HL-60 (cell line): ENCODE data around the gene BTBD10.

Source experiments
- DNase-seq, 2 experiments: peaks; one replicate each; pipeline ENCODE4 v3.0.0-alpha.2; 2010 to 2020; ENCODE audit warnings: low read depth in 1 of 2, low spot score in 1 of 2
- H3K27ac ChIP-seq: fragments of 250-450 bp; sonication (Bioruptor Pico); replicated peaks from 2 replicates; pipeline ENCODE4 v1.5.1; 2020; ENCODE audit warnings: mild to moderate bottlenecking, moderate library complexity
- H3K27me3 ChIP-seq: fragments of 250-450 bp; sonication (Bioruptor Pico); 2 replicates; pipeline ENCODE4 v1.5.1; 2021; ENCODE audit warnings: mild to moderate bottlenecking, moderate library complexity; ENCODE audit not compliant: insufficient read depth, poor library complexity, severe bottlenecking
- H3K4me3 ChIP-seq: replicated peaks from 2 replicates; pipeline ENCODE4 v1.5.1; 2011; ENCODE audit warnings: mild to moderate bottlenecking, control low read depth, low read length; ENCODE audit not compliant: insufficient read depth
- CTCF ChIP-seq: IDR thresholded peaks from one replicate; pipeline ENCODE4 v1.5.1; 2011; ENCODE audit warnings: low read length, control low read depth, inconsistent platforms; ENCODE audit not compliant: insufficient read depth
- GABPA ChIP-seq: IDR thresholded peaks from 2 replicates; pipeline ENCODE4 v1.6.1; 2012; ENCODE audit warnings: low read depth
- POLR2AphosphoS5 ChIP-seq: IDR thresholded peaks from 2 replicates; pipeline ENCODE4 v1.6.1; 2012; ENCODE audit warnings: low read depth
- SPI1 ChIP-seq: IDR thresholded peaks from 2 replicates; pipeline ENCODE4 v1.6.1; 2012; ENCODE audit warnings: low read depth, mild to moderate bottlenecking, borderline replicate concordance
- TF ChIP-seq, protein P1 (sequence below): IDR thresholded peaks from 2 replicates; pipeline ENCODE4 v1.6.1; 2012; ENCODE audit warnings: low read depth; ENCODE audit not compliant: insufficient replicate concordance

Gene BTBD10

DNA sequence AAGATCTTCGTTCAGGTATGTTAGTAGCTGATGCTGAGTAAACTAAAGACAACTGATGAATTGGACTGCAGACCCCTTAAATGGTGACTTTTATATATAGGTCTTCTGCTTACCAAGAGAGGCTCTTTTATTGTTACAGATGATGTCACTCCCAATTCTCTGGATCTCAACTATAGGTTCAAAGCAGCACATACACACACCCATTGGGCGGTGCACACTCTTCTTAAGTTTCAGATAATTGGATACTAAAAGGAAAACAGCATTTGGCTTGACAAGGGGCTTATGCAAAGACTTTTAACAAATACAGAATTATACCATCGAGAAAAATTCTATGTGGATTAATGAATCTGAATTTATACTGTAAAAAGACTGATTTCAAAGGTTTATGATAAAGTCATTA is 32.9 kb upstream of the BTBD10 start, which contains the start of gene PTH:
Gene PTH, minus strand, starts transcription at position 69 of the 400 bp plus-strand sequence. CDS start 3,142 bp downstream, outside the sequence.
- Histone ChIP-seq H3K27me3 (no peaks in the 10 kb centered on the region), H3K27ac (no peak within 1 kb of the TSS), H3K4me3 (no peak within 1 kb of the TSS)
- no peak for DNase-seq
- TF ChIP-seq SPI1 = no peak
- TF ChIP-seq CTCF = no peak
- TF ChIP-seq, protein P1, sequence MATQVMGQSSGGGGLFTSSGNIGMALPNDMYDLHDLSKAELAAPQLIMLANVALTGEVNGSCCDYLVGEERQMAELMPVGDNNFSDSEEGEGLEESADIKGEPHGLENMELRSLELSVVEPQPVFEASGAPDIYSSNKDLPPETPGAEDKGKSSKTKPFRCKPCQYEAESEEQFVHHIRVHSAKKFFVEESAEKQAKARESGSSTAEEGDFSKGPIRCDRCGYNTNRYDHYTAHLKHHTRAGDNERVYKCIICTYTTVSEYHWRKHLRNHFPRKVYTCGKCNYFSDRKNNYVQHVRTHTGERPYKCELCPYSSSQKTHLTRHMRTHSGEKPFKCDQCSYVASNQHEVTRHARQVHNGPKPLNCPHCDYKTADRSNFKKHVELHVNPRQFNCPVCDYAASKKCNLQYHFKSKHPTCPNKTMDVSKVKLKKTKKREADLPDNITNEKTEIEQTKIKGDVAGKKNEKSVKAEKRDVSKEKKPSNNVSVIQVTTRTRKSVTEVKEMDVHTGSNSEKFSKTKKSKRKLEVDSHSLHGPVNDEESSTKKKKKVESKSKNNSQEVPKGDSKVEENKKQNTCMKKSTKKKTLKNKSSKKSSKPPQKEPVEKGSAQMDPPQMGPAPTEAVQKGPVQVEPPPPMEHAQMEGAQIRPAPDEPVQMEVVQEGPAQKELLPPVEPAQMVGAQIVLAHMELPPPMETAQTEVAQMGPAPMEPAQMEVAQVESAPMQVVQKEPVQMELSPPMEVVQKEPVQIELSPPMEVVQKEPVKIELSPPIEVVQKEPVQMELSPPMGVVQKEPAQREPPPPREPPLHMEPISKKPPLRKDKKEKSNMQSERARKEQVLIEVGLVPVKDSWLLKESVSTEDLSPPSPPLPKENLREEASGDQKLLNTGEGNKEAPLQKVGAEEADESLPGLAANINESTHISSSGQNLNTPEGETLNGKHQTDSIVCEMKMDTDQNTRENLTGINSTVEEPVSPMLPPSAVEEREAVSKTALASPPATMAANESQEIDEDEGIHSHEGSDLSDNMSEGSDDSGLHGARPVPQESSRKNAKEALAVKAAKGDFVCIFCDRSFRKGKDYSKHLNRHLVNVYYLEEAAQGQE = no peak
- TF ChIP-seq POLR2AphosphoS5 = no peak
- no peak for TF ChIP-seq GABPA

- DNase-seq = no peak
- Histone ChIP-seq H3K4me3 (no peak overlapping the region), H3K27ac (no peak overlapping the region), H3K27me3 (no peaks in the 10 kb centered on the region)
- TF ChIP-seq, protein P1 = no peak
- TF ChIP-seq GABPA (no peak), CTCF (no peak), SPI1 (no peak), POLR2AphosphoS5 (no peak)
Observed at GRCh38 chr11:13494051-13494450, 31.0 kb upstream of the BTBD10 start.

DNA sequence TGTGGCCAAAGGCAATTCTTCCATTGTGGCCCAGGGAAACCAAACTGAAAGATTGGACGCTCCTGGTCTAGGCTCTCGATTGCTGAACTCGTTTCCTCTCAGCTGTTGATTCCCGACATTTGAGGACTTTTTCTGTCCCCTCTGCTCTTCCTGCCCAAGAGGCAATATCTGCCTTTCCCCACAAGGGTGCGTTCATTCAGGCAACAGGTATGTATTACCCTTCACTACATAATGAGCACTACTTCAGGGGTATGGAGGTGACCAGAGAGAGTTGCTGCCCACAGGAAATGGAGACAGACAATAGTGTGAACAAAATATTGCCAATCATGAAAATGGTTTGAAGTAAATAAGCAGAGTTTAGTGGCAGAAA is 24.6 kb upstream of the BTBD10 start:
- DNase-seq = peak in 1 of 2 experiments; percentile 50
- Histone ChIP-seq H3K4me3 (peak overlapping the region; percentile 19), H3K27ac (no peak overlapping the region), H3K27me3 (no peaks in the 10 kb centered on the region)
- TF ChIP-seq POLR2AphosphoS5 = no peak
- peak; percentile 47 for TF ChIP-seq CTCF

DNA sequence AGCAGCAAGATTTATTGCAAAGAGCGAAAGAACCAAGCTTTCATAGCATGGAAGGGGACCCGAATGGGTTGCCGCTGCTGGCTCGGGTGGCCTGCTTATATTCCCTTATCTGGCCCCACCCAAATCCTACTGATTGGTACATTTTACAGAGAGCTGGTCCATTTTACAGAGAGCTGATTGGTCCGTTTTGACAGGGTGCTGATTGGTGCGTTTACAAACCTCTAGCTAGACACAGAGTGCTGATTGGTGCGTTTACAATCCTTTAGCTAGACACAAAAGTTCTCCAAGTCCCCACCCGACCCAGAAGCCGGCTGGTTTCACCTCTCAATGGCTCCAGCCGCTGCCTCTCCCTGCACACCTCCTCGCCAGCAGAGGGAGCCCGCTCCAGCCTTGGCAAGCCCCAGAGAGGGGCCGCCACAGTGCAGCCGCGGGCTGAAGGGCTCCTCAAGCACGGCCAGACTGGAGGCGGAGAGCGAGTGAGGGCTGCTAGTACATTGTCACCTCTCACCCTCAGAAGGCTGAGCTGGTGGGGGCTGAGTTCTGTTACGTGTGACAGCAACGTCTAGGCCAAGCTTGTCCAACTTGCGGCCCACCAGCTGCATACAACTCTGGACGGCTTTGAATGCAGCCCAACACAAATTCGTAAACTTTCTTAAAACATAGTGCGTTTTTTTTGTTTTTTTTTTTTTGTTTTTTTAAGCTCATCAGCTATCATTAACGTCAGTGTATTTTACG is 24.1 kb upstream of the BTBD10 start:
- H3K27ac ChIP-seq = no peak overlapping the region
- no peaks in the 10 kb centered on the region for H3K27me3 ChIP-seq
- peak in 1 of 2 experiments; percentile 69 for DNase-seq
- H3K4me3 ChIP-seq = peak overlapping the region; percentile 19
- TF ChIP-seq SPI1 = no peak
- peak; percentile 5 for TF ChIP-seq CTCF
